GM12878 (cell line): Measurements from ENCODE around the gene CERKL. TPM values are rescaled to one million over a fixed set of nuclear protein-coding genes. Genes with fewer than 3 reads are reported as not detected.

Source experiments
- ATAC-seq: fragments of 200-7000 bp; cut with Tn5 transposase; 3 replicates; pipeline ENCODE4 v1.9.1; 2020; ENCODE audit warnings: mild to moderate bottlenecking, moderate library complexity
- BruUV-seq: library from RNA; stranded (reverse); fragments of 400-500 nt; replicated peaks from 2 replicates; lab custom pipeline; 2021; lab: Mats Ljungman, UMichigan
- CTCF ChIA-PET: fragments of 300-600 bp; sonication (Branson Sonifier 250); formaldehyde crosslinking; extraction: SDS; loops from one replicate; lab custom pipeline; 2021; ENCODE audit warnings: inconsistent platforms; lab: Yijun Ruan, JAX
- POLR2A ChIA-PET: fragments of 350-600 bp; formaldehyde crosslinking; extraction: SDS; loops from one replicate; lab custom pipeline; 2021; ENCODE audit warnings: inconsistent platforms; lab: Charles Lee
- RAD21 ChIA-PET: fragments of 300-600 bp; sonication (Branson Sonifier 250); formaldehyde crosslinking; loops from one replicate; lab custom pipeline; 2023; ENCODE audit warnings: antibody characterized with exemption; ENCODE audit not compliant: unreplicated experiment; lab: Charles Lee
- SMC1A ChIA-PET: fragments of 300-600 bp; sonication (Branson Sonifier 250); formaldehyde crosslinking; loops from one replicate; lab custom pipeline; 2023; ENCODE audit not compliant: unreplicated experiment, uncharacterized antibody; lab: Charles Lee
- DNase-seq: peaks from one replicate; pipeline ENCODE4 v3.0.0-alpha.2; 2011; ENCODE audit warnings: low read depth, low spot score
- FAIRE-seq: peaks from 3 replicates; lab custom pipeline; 2011; peaks lifted over from hg19 to GRCh38; lab: Jason Lieb, UNC
- H2AFZ ChIP-seq: 2 replicates; pipeline ENCODE4 v1.6.0; 2011; ENCODE audit warnings: low read depth, low read length, control low read depth; ENCODE audit not compliant: control insufficient read depth
- H3K27ac ChIP-seq: 2 replicates; pipeline ENCODE4 v1.5.1; 2011; ENCODE audit warnings: control low read depth; ENCODE audit not compliant: control insufficient read depth, insufficient read depth
- H3K27me3 ChIP-seq, 2 experiments: replicated peaks in 1 of 2; 2 replicates each; pipeline versions ENCODE4 v1.6.0 to v1.6.1; 2011; ENCODE audit warnings: low read length in 1 of 2; ENCODE audit not compliant: control insufficient read depth in 2 of 2, insufficient read depth in 2 of 2
- H3K36me3 ChIP-seq, 2 experiments: 2 replicates each; pipeline ENCODE4 v1.5.1; 2011; ENCODE audit warnings: low read length in 1 of 2; ENCODE audit not compliant: control insufficient read depth in 2 of 2, insufficient read depth in 2 of 2
- H3K4me1 ChIP-seq: 2 replicates; pipeline ENCODE4 v1.6.1; 2011; ENCODE audit warnings: mild to moderate bottlenecking, low read length, moderate library complexity, mixed read lengths; ENCODE audit not compliant: control insufficient read depth, insufficient read depth
- H3K4me2 ChIP-seq: 2 replicates; pipeline ENCODE4 v1.6.0; 2011; ENCODE audit warnings: control low read depth; ENCODE audit not compliant: control insufficient read depth, insufficient read depth
- H3K4me3 ChIP-seq: fragments of 200-600 bp; sonication (generic); 2 replicates; pipeline ENCODE4 v1.5.1; 2016
- H3K79me2 ChIP-seq: 2 replicates; pipeline ENCODE4 v1.6.0; 2011; ENCODE audit warnings: low read length; ENCODE audit not compliant: control insufficient read depth, insufficient read depth
- H3K9ac ChIP-seq: 2 replicates; pipeline ENCODE4 v1.8.0; 2011; ENCODE audit warnings: low read length, control low read depth, mixed read lengths; ENCODE audit not compliant: control insufficient read depth, insufficient read depth
- H3K9me3 ChIP-seq: replicated peaks from 3 replicates; pipeline ENCODE4 v1.5.1; 2011; ENCODE audit warnings: mild to moderate bottlenecking, low read length; ENCODE audit not compliant: control insufficient read depth, insufficient read depth
- H4K20me1 ChIP-seq: 2 replicates; pipeline ENCODE4 v1.6.0; 2011; ENCODE audit not compliant: control insufficient read depth, insufficient read depth
- EGR1 ChIP-seq, 2 experiments: IDR thresholded peaks; 1 replicate in 1 of 2; 2 replicates in 1 of 2; pipeline ENCODE4 v1.6.1; 2011 to 2012; ENCODE audit warnings: low read depth in 2 of 2, low read length in 2 of 2, borderline replicate concordance in 1 of 2, mild to moderate bottlenecking in 1 of 2, moderate library complexity in 1 of 2
- KLF5 ChIP-seq: fragments of 450-650 bp; IDR thresholded peaks from 2 replicates; pipeline ENCODE4 v1.6.1; 2014; ENCODE audit warnings: mild to moderate bottlenecking; ENCODE audit not compliant: partially characterized antibody
- MXI1 ChIP-seq: fragments of 150-350 bp; IDR thresholded peaks from 2 replicates; pipeline ENCODE4 v1.6.1; 2011; ENCODE audit warnings: low read depth, mild to moderate bottlenecking, inconsistent platforms, low read length, improper control_type of control experiment
- POLR2AphosphoS2 ChIP-seq: IDR thresholded peaks from 2 replicates; pipeline ENCODE4 v1.6.1; 2011; ENCODE audit warnings: low read depth, mild to moderate bottlenecking, low read length, improper control_type of control experiment, moderate library complexity
- POLR2AphosphoS5 ChIP-seq: IDR thresholded peaks from 2 replicates; pipeline ENCODE4 v1.6.1; 2011; ENCODE audit warnings: mild to moderate bottlenecking, low read length, inconsistent platforms
- TCF3 ChIP-seq: IDR thresholded peaks from 2 replicates; pipeline ENCODE4 v1.6.1; 2012; ENCODE audit warnings: low read depth, mild to moderate bottlenecking, low read length, borderline replicate concordance; ENCODE audit not compliant: insufficient read depth
- ZNF622 ChIP-seq: fragments of 450-650 bp; IDR thresholded peaks from 2 replicates; pipeline ENCODE4 v1.6.1; 2017; ENCODE audit warnings: mild to moderate bottlenecking, inconsistent platforms
- WGBS: methylation state at CpG from one replicate; pipeline ENCODE4 v1.1.6; 2016; ENCODE audit warnings: low lambda C conversion rate; ENCODE audit not compliant: insufficient replicate concordance, insufficient coverage; ENCODE audit errors: missing lambda C conversion rate; 5-methylcytosine and 5-hydroxymethylcytosine counted together
- in situ Hi-C: fragments of 300-500 bp; cut with MboI; formaldehyde crosslinking; loops from 9 replicates; pipeline ENCODE4 v1.14.3; 2018; ENCODE audit warnings: mixed read lengths
- intact Hi-C: fragments of 100-400 bp; cut with micrococcal nuclease; formaldehyde crosslinking; loops from one replicate; pipeline ENCODE4 v1.14.2; 2022; ENCODE audit not compliant: unreplicated experiment
- polyA plus RNA-seq, 11 experiments: library from polyadenylated mRNA; depleted of rRNA in 4 of 11; unstranded in 6 of 11; stranded (reverse) in 5 of 11; fragments of >200 nt; fragmentation: Nextera tagmentation in 4 of 11; fragmentation: Illumina TruSeq in 1 of 11; extraction: Ambion mirVana in 4 of 11; extraction: Trizol in 1 of 11; gene quantifications; 1 replicate in 1 of 11; 2 replicates in 10 of 11; pipeline versions ENCODE4 v1.2.1 to v1.2.3, GENCODE V29; 2011 to 2016; ENCODE audit warnings: inconsistent platforms in 2 of 11, missing spikeins in 2 of 11, low read depth in 1 of 11
- total RNA-seq, 4 experiments: library from RNA; depleted of rRNA in 3 of 4; stranded (reverse); fragments of >200 nt in 3 of 4; fragmentation: Illumina TruSeq in 1 of 4; extraction: Trizol in 1 of 4; gene quantifications; 2 replicates each; pipeline versions ENCODE4 v1.2.1 to v1.2.3, GENCODE V29; 2013 to 2021
- TF ChIP-seq, protein P1 (sequence below): IDR thresholded peaks from 2 replicates; pipeline ENCODE4 v1.6.1; 2011; ENCODE audit warnings: borderline replicate concordance, low read depth, mild to moderate bottlenecking, moderate library complexity, mixed read lengths, low read length; ENCODE audit not compliant: insufficient read depth; ENCODE audit errors: extremely low read length
- TF ChIP-seq, protein P2 (sequence below): fragments of 450-650 bp; formaldehyde crosslinking; IDR thresholded peaks from 2 replicates; pipeline ENCODE4 v1.4.0; 2022; ENCODE audit warnings: mild to moderate bottlenecking, moderate library complexity

CERKL gene
- total and polyA plus RNA-seq, 10 of the 15 experiments (the other 5 are each of a cell fraction or from before 2014, with no cell fraction given) = 0.05 to 23.0 (median 6.0) TPM; not detected in 2

DNA sequence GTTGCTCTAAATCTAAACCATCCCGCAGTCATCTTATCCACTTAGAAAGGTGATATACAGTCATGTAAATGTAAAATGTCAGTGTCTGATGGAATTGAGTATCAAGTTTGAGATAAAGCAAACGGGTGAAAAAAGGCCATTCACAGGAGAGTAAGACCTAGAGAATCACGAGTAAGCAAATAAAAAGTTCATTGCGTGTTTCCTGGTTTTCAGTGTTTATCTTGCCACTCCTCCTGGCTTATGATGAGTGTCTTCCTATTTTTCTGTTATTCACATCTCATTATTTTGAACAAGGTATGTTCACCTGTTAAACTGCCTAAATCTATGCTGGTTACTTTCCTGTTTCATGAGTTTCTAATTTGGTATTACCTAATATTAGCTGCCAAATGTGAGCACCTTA, 130.9 kb downstream of the CERKL start:
- DNase-seq (no peak), FAIRE-seq (no peak), ATAC-seq (no peak)
- H4K20me1 ChIP-seq = no peaks in the 10 kb centered on the region
- WGBS = 99% methylated on average over 4 of the region's 4 CpGs
- no peak overlapping the region for H3K4me2 ChIP-seq
- BruUV-seq = no TSS peak
- SMC1A ChIA-PET = no interaction called here
- H3K79me2 ChIP-seq = no peaks in the 10 kb centered on the region
- TF ChIP-seq POLR2AphosphoS5 (no peak), KLF5 (no peak), EGR1 (IDR thresholded peaks at IDR 0.05; ENCODE audit: borderline replicate concordance in 1 of 2, low read depth in 2 of 2, low read length in 2 of 2) (no peak), MXI1 (no peak), TCF3 (no peak), POLR2AphosphoS2 (no peak), ZNF622 (no peak)
- TF ChIP-seq, protein P1, sequence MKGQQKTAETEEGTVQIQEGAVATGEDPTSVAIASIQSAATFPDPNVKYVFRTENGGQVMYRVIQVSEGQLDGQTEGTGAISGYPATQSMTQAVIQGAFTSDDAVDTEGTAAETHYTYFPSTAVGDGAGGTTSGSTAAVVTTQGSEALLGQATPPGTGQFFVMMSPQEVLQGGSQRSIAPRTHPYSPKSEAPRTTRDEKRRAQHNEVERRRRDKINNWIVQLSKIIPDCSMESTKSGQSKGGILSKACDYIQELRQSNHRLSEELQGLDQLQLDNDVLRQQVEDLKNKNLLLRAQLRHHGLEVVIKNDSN = no peak
- TF ChIP-seq, protein P2, sequence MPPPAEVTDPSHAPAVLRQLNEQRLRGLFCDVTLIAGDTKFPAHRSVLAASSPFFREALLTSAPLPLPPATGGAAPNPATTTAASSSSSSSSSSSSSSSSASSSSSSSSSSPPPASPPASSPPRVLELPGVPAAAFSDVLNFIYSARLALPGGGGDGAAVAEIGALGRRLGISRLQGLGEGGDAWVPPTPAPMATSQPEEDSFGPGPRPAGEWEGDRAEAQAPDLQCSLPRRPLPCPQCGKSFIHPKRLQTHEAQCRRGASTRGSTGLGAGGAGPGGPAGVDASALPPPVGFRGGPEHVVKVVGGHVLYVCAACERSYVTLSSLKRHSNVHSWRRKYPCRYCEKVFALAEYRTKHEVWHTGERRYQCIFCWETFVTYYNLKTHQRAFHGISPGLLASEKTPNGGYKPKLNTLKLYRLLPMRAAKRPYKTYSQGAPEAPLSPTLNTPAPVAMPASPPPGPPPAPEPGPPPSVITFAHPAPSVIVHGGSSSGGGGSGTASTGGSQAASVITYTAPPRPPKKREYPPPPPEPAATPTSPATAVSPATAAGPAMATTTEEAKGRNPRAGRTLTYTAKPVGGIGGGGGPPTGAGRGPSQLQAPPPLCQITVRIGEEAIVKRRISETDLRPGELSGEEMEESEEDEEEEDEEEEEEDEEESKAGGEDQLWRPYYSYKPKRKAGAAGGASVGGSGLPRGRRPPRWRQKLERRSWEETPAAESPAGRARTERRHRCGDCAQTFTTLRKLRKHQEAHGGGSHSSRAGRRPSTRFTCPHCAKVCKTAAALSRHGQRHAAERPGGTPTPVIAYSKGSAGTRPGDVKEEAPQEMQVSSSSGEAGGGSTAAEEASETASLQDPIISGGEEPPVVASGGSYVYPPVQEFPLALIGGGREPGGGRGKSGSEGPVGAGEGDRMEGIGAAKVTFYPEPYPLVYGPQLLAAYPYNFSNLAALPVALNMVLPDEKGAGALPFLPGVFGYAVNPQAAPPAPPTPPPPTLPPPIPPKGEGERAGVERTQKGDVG (CRISPR knock-in tag) = no peak
- RAD21 ChIA-PET = no interaction called here
- no peaks in the 10 kb centered on the region for H3K27me3 ChIP-seq
- intact Hi-C loops = no loop called here
- H3K27ac ChIP-seq = no peak overlapping the region
- CTCF ChIA-PET = interaction anchor here (1.2 kb wide), 1 partner anchor 21 kb away, joined by 3 read pairs; no protein-coding TSS in a partner anchor
- in situ Hi-C loops = no loop called here
- H3K4me3 ChIP-seq = no peak overlapping the region
- H3K4me1 ChIP-seq = no peaks in the 10 kb centered on the region
- POLR2A ChIA-PET = no interaction called here
- H3K9me3 ChIP-seq = no peaks in the 10 kb centered on the region
- peaks cover 0 to 39% of the 10 kb centered on the region in 2 experiments for H3K36me3 ChIP-seq
- no peak overlapping the region for H3K9ac ChIP-seq
- no peak overlapping the region for H2AFZ ChIP-seq
